ENCODE results near the gene FSTL3. TPM values are rescaled to one million over a fixed set of nuclear protein-coding genes. Genes with fewer than 3 reads are reported as not detected.

Gene FSTL3
- total RNA-seq, 2 donors from 2014 or later: 4.5 to 10.1 TPM

- no peaks in the 10 kb centered on the region for H3K27me3 ChIP-seq
- no peaks in the 10 kb centered on the region for H3K9me3 ChIP-seq
- DNase-seq: no peak
- no peak overlapping the region for H3K9ac ChIP-seq (ENCODE audit: low read depth in 2 of 2, low read length in 2 of 2)
- no peak for TF ChIP-seq CTCF (IDR thresholded peaks at IDR 0.05)
- H3K27ac ChIP-seq: no peak overlapping the region
- peaks cover 13% of the 10 kb centered on the region for H3K36me3 ChIP-seq
- no peaks in the 10 kb centered on the region for H3K4me1 ChIP-seq
- no peak overlapping the region for H3K4me3 ChIP-seq
- intact Hi-C loops (cut with DNase I): no loop called here
These were observed 24.2 kb upstream of the FSTL3 start for GRCh38 chr19:651991-652390.

- DNase-seq: no peak
- Histone ChIP-seq H3K9me3 (no peaks in the 10 kb centered on the region), H3K4me1 (no peaks in the 10 kb centered on the region), H3K9ac (ENCODE audit: low read depth in 2 of 2, low read length in 2 of 2) (no peak overlapping the region), H3K36me3 (peaks cover 6% of the 10 kb centered on the region), H3K27ac (no peak overlapping the region), H3K27me3 (no peaks in the 10 kb centered on the region), H3K4me3 (no peak overlapping the region)
- TF ChIP-seq CTCF (IDR thresholded peaks at IDR 0.05): no peak
- intact Hi-C loops (cut with DNase I): no loop called here
These were observed 23.5 kb upstream of the FSTL3 start for GRCh38 chr19:652467-653389.

GRCh38 chr19:653425-653824, 22.8 kb upstream of the FSTL3 start:
- intact Hi-C loops (cut with DNase I): no loop called here
- H3K4me1 ChIP-seq: peaks cover under 1% of the 10 kb centered on the region

GRCh38 chr19:655691-656090, 20.5 kb upstream of the FSTL3 start:
- no peak overlapping the region for H3K9ac ChIP-seq (ENCODE audit: low read depth in 2 of 2, low read length in 2 of 2)

More at GRCh38 chr19:653425-653824, 22.8 kb upstream of the FSTL3 start:
- no peak overlapping the region for H3K4me3 ChIP-seq
- no peak for TF ChIP-seq CTCF (IDR thresholded peaks at IDR 0.05)
- DNase-seq: no peak
- H3K9ac ChIP-seq (ENCODE audit: low read depth in 2 of 2, low read length in 2 of 2): no peak overlapping the region
- H3K9me3 ChIP-seq: no peaks in the 10 kb centered on the region
- H3K36me3 ChIP-seq: peaks cover 7% of the 10 kb centered on the region
- H3K27ac ChIP-seq: no peak overlapping the region
- no peaks in the 10 kb centered on the region for H3K27me3 ChIP-seq

More at GRCh38 chr19:655691-656090, 20.5 kb upstream of the FSTL3 start:
- Histone ChIP-seq H3K4me3 (no peak overlapping the region), H3K9me3 (no peaks in the 10 kb centered on the region), H3K27ac (no peak overlapping the region), H3K4me1 (peaks cover 23% of the 10 kb centered on the region), H3K36me3 (peaks cover 10% of the 10 kb centered on the region), H3K27me3 (no peaks in the 10 kb centered on the region)
- TF ChIP-seq CTCF (IDR thresholded peaks at IDR 0.05): no peak
- intact Hi-C loops (cut with DNase I): no loop called here
- no peak for DNase-seq
